ENCODE results near the gene ATP6V1A. TPM values are rescaled to one million over a fixed set of nuclear protein-coding genes. Genes with fewer than 3 reads are reported as not detected.

ATP6V1A gene
- polyA plus RNA-seq, 3 donors: 35.1 to 295 (median 254) TPM

DNA sequence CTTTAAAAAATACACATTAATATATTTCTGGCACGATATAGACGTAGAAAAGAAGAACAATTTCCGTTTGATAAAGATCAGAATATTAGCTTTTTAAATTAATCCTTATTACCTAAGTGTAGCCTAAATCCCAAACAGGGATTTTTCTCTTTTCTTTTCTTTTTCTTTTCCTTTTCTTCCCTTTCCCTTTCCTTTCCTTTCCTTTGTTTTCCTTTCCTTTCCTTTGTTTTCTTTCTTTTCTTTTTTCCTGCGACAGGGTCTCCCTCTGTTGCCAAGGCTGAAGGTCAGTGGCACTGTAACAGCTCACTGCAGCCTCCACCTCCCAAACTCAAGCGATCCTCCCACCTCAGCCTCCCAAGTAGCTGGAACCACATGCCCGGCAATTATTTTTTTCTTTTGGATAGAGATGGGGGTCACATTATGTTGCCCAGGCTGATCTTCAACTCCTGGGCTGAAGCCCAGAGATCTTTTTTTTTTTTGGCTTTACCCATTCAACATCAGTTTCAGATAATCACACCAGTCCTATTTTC is 48.6 kb upstream of the ATP6V1A start:
- H4K20me1 ChIP-seq (ENCODE audit: insufficient read depth, low read length): peaks cover 2% of the 10 kb centered on the region
- no peak for DNase-seq
- peaks cover 1 to 4% of the 10 kb centered on the region in 2 donors for H3K36me3 Mint-ChIP-seq
- peaks cover 3 to 15% (median 11%) of the 10 kb centered on the region in 3 donors for H3K27me3 Mint-ChIP-seq (ENCODE audit: low read depth in 3 of 3)
- peaks cover 0 to 2% (median 0%) of the 10 kb centered on the region in 7 donors for H3K9me3 Mint-ChIP-seq
- intact Hi-C loops (cut with micrococcal nuclease): loop anchor here in 1 of 2 donors (5.0 kb wide), 1 partner anchor 181 kb away; the partner anchor contains the start of gene SPICE1
- no peak overlapping the region for H3K9ac ChIP-seq (ENCODE audit: insufficient read depth, low read length, poor library complexity, severe bottlenecking)
- H3K4me2 ChIP-seq (replicated peaks; ENCODE audit: extremely low read depth, low read length, poor library complexity, severe bottlenecking): peak overlapping the region; percentile 92
- no peaks in the 10 kb centered on the region for H3K9me3 ChIP-seq (replicated peaks in 1 of 2; ENCODE audit: control insufficient read depth in 1 of 2, insufficient read depth in 1 of 2, low read length in 2 of 2)
- no peak overlapping the region for H3K27ac ChIP-seq (ENCODE audit: low read depth in 1 of 2, low read length in 2 of 2)
- H2AFZ ChIP-seq (ENCODE audit: insufficient read depth, low read depth, low read length, poor library complexity, severe bottlenecking): no peak overlapping the region
- no peak overlapping the region for H3K27ac Mint-ChIP-seq
- H3K4me1 ChIP-seq (ENCODE audit: control insufficient read depth in 1 of 2, insufficient read depth in 2 of 2, low read length in 2 of 2): peaks cover 20 to 34% of the 10 kb centered on the region in 2 donors
- H3K4me3 Mint-ChIP-seq: peak overlapping the region in 1 of 2 donors; percentile 64
- H3K4me3 ChIP-seq (replicated peaks in 1 of 3; ENCODE audit: low read depth in 2 of 3, low read length in 3 of 3): no peak overlapping the region
- peaks cover 32% of the 10 kb centered on the region for H3K79me2 ChIP-seq (ENCODE audit: insufficient read depth, low read length)
- 100% methylated on average over 1 of the region's 6 CpGs for WGBS (ENCODE audit: insufficient coverage)
- H3K27me3 ChIP-seq (ENCODE audit: control insufficient read depth in 2 of 2, insufficient read depth in 2 of 2, low read length in 2 of 2): no peaks in the 10 kb centered on the region
- H3K36me3 ChIP-seq (replicated peaks in 1 of 2; ENCODE audit: control insufficient read depth in 1 of 2, insufficient read depth in 2 of 2, low read length in 2 of 2): no peaks in the 10 kb centered on the region
- peaks cover 27% of the 10 kb centered on the region for H3K4me1 Mint-ChIP-seq
- TF ChIP-seq, protein P1, sequence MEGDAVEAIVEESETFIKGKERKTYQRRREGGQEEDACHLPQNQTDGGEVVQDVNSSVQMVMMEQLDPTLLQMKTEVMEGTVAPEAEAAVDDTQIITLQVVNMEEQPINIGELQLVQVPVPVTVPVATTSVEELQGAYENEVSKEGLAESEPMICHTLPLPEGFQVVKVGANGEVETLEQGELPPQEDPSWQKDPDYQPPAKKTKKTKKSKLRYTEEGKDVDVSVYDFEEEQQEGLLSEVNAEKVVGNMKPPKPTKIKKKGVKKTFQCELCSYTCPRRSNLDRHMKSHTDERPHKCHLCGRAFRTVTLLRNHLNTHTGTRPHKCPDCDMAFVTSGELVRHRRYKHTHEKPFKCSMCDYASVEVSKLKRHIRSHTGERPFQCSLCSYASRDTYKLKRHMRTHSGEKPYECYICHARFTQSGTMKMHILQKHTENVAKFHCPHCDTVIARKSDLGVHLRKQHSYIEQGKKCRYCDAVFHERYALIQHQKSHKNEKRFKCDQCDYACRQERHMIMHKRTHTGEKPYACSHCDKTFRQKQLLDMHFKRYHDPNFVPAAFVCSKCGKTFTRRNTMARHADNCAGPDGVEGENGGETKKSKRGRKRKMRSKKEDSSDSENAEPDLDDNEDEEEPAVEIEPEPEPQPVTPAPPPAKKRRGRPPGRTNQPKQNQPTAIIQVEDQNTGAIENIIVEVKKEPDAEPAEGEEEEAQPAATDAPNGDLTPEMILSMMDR (IDR thresholded peaks at IDR 0.05): no peak

DNA sequence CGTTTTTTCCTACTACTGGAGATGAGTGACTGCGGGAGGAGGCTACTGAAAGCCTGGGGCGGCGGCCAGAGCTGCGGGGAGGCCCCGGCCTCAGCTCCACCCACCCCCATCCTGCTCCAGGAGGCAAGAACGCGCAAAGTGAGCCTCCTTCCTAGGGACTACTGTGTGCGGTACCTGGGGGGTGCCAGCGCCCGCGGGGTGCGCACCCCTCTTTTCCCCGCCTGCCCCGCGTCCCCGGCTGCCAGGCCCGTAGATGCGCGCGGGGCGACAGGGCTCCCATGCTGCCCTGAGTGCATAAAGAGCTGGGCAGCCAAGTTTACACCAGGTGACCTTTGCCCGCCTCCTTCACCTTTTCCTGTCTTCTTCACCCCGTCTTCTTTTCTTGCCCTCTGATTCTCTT is 47.9 kb upstream of the ATP6V1A start:
- Histone ChIP-seq H4K20me1 (ENCODE audit: insufficient read depth, low read length) (no peaks in the 10 kb centered on the region), H2AFZ (ENCODE audit: insufficient read depth, low read depth, low read length, poor library complexity, severe bottlenecking) (peak overlapping the region; percentile 73), H3K4me2 (replicated peaks; ENCODE audit: extremely low read depth, low read length, poor library complexity, severe bottlenecking) (peak overlapping the region; percentile 51), H3K27ac (ENCODE audit: low read depth in 1 of 2, low read length in 2 of 2) (no peak overlapping the region), H3K4me3 (replicated peaks in 1 of 3; ENCODE audit: low read depth in 2 of 3, low read length in 3 of 3) (peak overlapping the region in 1 of 3 experiments; percentile 40), H3K4me1 (ENCODE audit: control insufficient read depth in 1 of 2, insufficient read depth in 2 of 2, low read length in 2 of 2) (peaks cover 20 to 34% of the 10 kb centered on the region in 2 donors), H3K9ac (ENCODE audit: insufficient read depth, low read length, poor library complexity, severe bottlenecking) (no peak overlapping the region), H3K9me3 (replicated peaks in 1 of 2; ENCODE audit: control insufficient read depth in 1 of 2, insufficient read depth in 1 of 2, low read length in 2 of 2) (no peaks in the 10 kb centered on the region), H3K79me2 (ENCODE audit: insufficient read depth, low read length) (peaks cover 25% of the 10 kb centered on the region), H3K36me3 (replicated peaks in 1 of 2; ENCODE audit: control insufficient read depth in 1 of 2, insufficient read depth in 2 of 2, low read length in 2 of 2) (no peaks in the 10 kb centered on the region), H3K27me3 (ENCODE audit: control insufficient read depth in 2 of 2, insufficient read depth in 2 of 2, low read length in 2 of 2) (no peaks in the 10 kb centered on the region)
- Mint-ChIP-seq H3K36me3 (no peaks in the 10 kb centered on the region), H3K27me3 (ENCODE audit: low read depth in 3 of 3) (peaks cover 3 to 15% (median 11%) of the 10 kb centered on the region in 3 donors), H3K4me1 (peaks cover 20% of the 10 kb centered on the region), H3K27ac (no peak overlapping the region), H3K9me3 (peaks cover 0 to 2% (median 0%) of the 10 kb centered on the region in 7 donors), H3K4me3 (peak overlapping the region; percentile 64 to 80)
- no peak for DNase-seq
- WGBS (ENCODE audit: insufficient coverage): 48% methylated on average over 17 of the region's 24 CpGs
- intact Hi-C loops (cut with micrococcal nuclease): loop anchor here in 1 of 2 donors (5.0 kb wide), 1 partner anchor 182 kb away; the partner anchor contains the start of gene SPICE1
- TF ChIP-seq, protein P1 (IDR thresholded peaks at IDR 0.05): no peak
